ENCODE measurements around the gene NR6A1.

NR6A1 gene

GRCh38 chr9:124479947-124480620, 291.0 kb downstream of the NR6A1 start:
- DNase-seq, result no peak

- DNase-seq, result no peak
Observed at GRCh38 chr9:124479371-124479770, 291.7 kb downstream of the NR6A1 start.

DNA sequence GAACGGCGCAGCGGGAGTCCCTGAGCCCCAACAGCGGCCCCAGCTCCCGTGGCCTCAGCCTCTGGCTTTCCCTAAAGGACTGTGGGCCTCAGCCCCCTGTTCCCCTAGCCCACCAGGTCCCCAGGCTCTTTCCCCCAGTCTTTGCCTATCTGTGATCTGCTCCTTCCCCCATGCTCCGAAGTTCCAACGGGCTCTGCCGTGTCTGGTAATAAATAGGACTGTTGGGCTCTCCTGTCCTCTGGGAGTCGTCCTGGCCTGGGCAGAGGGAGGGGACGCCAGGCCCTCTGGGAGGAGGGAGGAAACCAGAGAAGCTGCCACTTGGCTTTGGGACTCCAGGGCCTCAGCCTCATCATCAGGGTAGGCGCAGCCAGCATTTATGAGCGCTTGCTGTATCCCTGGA, 292.8 kb downstream of the NR6A1 start:
- DNase-seq, result peak; percentile 44

DNA sequence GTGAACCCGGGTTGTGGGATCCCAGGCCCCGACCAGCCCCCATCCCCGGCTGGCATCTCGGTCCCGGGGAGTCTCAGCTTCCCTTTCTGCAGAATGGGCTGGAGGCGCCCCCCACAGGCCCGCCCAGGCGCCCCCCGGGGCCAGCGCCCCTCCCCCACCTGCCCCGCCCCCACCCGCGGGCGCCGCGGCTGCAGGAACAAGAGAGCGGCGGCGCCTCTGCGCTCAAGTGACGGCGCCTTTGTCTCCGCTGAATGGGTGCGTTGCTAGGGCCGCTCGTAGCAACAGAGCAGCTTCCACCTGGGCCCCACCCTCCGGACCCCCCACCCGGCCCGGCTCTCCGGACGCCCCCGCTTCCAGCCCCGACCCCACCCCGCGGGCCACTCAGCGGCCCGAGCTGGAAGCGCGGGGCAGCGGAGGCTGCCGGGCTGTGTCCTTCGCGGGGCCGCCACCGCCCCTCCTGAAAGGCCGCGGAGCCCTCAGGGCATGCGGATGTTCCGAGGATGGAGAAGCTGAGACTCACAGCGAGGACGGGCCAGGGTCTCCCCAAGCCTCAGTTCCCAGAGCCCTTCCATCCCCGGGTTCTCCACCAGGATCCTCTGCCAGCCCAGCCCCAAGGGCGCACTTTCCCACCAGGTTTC, 293.3 kb downstream of the NR6A1 start:
- DNase-seq, result peak; percentile 68

- DNase-seq, result peak; percentile 78
Observed at GRCh38 chr9:124477211-124477647, 293.9 kb downstream of the NR6A1 start.

DNA sequence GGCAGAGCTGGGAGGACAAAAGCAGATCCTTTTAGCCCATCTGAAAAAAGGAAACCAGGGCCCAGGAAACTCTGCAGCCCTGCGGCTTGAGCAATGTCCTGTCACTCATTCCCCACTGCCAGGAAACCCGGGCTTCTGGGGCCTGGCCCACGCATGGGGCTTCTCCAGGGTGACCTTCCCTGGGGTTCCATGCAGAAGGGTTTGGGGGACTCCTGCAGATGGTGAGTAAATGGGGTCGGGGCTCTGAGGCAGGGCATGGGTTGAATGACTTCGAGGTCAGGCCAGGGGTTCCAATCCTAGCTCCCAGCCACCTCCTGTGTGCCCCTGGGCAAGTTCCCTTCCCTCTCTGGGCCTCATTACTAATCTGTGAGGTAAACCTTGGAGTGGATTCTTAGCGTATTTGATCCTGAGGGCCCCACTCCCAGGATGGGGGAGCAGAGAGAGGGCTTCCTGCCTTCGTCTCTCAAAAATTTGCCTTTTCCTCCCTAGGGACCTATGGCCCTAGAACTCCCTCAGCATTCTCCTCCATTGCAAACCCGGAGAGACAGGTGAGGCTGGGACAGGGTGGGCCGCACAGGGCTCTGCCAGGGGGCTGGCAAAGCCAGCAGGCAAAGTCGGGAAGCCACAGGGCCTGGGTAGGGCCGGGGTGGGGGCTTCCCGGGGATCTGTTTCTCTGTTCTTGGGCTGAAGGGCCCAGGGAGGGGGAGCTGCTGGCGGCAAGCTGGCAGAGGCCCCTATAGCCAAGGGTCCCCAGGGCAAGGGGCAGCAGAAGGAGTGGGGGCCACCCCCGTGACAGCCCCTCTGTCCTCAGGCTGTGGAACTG, 295.0 kb downstream of the NR6A1 start:
- DNase-seq, result no peak

- DNase-seq, result no peak
Observed at GRCh38 chr9:124475158-124475867, 295.8 kb downstream of the NR6A1 start.

- DNase-seq, result no peak
Observed at GRCh38 chr9:124474151-124474550, 297.0 kb downstream of the NR6A1 start.

DNA sequence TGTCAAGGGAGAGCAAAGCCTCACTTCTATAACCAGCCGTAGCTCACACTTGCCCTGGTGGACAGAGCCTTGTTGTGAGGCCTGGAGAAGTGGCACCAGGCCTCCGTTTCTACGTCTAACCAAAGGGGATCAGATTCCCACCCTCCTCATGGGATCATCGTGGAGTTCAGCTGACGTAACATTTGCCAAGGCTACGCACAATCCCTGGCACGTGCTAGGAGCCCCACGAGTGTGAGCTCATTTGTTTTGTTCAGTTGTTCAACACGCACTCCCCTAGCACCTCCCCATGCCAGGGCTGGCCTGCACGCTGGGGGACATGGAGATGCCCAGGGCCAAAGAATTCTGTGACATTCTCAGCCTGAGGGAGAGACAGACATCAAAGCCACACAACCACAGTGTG, 297.8 kb downstream of the NR6A1 start:
- DNase-seq, result no peak

DNA sequence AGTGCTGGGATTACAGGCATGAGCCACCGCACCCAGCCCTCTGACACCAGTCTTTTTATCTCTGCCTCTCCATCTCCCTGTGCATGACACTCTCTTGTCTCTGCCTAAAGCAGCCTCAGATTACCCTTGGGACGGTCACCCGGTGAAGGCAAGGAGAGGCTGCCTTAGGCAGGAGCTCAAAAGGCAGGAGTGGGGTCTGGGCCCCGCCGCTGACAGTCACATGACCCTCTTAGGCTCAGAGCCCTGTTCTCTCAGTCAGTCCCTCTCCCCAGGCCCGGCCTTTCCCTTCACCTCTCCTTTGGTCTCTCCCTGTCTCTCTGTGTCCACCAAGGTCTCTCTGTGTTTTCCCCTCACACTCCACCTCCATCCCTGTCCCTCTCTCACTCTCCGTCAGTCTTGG, 298.3 kb downstream of the NR6A1 start:
- DNase-seq, result no peak

DNA sequence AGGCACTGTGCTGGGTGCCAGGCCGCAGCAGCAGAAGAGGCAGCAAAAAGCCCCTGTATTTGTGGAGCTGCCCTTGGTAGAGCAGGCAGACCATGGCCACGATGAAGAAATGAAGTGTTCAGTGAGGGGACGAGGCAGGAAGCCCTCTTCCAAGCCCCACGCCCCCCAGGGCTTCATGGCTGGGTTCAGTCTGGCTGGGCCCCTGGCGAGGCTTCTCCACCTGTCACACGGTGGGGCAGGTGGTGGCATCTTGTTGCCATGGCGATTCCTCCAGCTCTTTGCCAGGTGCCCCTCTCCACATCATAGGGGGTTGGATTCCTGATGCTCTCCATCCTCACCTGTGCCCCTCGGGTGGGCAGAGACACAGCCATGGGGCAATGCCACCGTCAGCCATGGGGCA, 299.4 kb downstream of the NR6A1 start:
- DNase-seq, result no peak

GRCh38 chr9:124470726-124471125, 300.4 kb downstream of the NR6A1 start:
- no peak for DNase-seq

- DNase-seq, result no peak
Observed at GRCh38 chr9:124470306-124470705, 300.8 kb downstream of the NR6A1 start.

DNA sequence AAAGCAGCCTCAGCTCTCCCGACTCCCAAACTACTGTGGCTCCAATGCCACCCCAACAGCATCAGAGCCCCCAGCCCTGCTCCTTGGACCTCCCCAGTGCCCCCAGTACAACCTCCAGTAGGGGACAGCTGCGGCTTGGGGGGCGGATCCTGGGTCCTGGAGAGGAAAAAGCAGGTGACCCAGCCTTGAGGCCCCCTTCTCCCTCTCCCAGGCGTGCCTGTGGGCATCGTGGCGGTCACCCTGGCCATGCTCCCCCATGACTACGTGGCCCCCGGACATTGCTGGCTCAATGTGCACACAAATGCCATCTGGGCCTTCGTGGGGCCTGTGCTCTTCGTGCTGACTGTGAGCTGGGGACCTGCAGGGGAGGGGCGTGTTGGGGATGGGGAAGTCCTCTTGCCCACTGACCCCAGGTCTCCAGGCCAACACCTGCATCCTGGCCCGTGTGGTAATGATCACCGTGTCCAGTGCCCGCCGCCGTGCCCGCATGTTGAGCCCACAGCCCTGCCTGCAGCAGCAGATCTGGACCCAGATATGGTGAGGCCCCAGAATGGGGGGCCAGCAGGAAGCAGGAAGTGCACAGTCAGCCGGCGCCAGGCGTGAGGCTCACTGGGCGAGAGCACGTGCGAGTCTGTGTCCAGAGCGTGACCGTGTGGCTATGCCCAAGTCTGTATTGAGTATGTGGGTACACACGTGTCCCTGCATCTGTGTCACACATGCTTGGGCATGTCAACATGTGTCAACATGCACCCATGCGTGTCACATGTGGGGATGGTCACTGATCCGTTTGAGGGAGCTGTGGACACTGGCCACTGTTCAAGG, 301.9 kb downstream of the NR6A1 start:
- no peak for DNase-seq

DNA sequence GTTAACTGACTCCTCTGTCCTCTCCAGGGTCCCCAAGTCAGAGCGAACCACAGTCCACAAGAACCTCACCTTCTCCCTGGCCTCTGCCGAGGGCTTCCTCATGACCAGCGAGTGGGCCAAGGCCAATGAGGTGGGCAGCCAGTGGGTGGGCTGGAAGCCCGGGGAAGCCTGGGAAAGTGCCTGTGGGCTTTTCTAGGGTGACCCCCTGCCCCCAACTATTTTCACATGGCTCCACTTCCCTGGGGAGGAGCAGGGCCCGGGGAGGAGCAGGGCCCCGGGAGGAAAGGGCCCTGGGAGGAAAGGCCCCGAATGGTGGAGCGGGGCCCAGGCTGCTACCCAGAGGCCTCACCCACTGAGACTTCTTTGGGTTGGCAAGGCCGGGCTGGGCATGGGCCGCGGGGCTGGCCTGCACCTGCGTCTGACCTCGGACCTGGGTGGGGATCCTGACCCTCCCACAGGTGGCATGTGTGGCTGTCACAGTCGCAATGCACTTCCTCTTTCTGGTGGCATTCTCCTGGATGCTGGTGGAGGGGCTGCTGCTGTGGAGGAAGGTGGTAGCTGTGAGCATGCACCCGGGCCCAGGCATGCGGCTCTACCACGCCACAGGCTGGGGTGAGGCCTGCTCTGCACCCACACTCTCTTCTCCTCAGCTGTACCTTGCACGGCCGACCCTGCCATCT, 302.9 kb downstream of the NR6A1 start:
- no peak for DNase-seq

DNA sequence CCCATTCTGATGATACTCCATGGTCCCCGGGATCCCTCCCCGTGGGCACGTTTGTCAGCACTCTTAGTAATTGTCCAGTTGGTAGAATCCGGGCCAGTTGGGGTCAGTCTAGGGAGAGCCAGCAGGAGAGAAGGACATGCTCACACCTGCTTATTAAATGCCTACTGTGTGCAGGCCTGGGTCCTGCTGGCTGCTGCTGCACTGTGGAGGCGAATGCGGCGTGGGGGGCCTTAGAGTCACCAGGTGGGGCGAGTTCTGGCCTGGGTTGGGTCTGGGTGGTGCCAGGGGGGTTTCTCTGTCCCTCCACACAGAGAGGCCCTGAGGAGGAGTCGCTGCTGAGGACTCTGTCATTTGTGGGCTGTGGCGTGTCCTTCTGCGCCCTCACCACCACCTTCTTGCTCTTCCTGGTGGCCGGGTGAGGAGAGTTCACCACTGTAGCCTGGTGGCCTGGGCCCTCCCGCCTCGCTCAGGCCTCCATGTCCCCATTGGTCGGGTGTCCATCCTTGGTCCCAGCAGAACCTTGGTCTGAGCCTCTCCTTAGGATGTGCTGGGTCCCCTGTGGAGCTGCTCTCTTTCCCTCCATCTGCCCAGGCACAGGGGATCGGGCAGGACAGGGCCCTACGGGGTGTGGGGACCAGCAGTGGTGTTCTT, 303.6 kb downstream of the NR6A1 start:
- DNase-seq, result no peak

Measured in DMS53 (cell line).